IMR-90 (cell line): ENCODE measurements around the gene FBXL13. TPM values are rescaled to one million over a fixed set of nuclear protein-coding genes. Genes with fewer than 3 reads are reported as not detected.
"Not testable (repeated sequence)": the region's sequence is repeated elsewhere in the genome, so short reads cannot be mapped to it uniquely, and the experiment has no call there.

Experiments used
- ATAC-seq: fragments of 200-7000 bp; cut with Tn5 transposase; 2 replicates; pipeline ENCODE4 v1.9.1; 2020; ENCODE audit warnings: low read depth, mild to moderate bottlenecking, moderate library complexity
- BruUV-seq: library from RNA; stranded (reverse); fragments of 400-500 nt; replicated peaks from 2 replicates; lab custom pipeline; 2021; lab: Mats Ljungman, UMichigan
- CTCF ChIA-PET: fragments of 300-600 bp; formaldehyde crosslinking; extraction: SDS; loops from one replicate; lab custom pipeline; 2021; ENCODE audit warnings: antibody characterized with exemption; lab: Yijun Ruan, JAX
- POLR2A ChIA-PET: fragments of 300-600 bp; sonication (Branson Sonifier 250); formaldehyde crosslinking; loops from one replicate; lab custom pipeline; 2022; ENCODE audit warnings: antibody characterized with exemption; ENCODE audit not compliant: unreplicated experiment; lab: Charles Lee
- DNase-seq: peaks from one replicate; pipeline ENCODE4 v3.0.0; 2013
- H2AFZ ChIP-seq: replicated peaks from 2 replicates; pipeline ENCODE3; 2013; ENCODE audit warnings: low read length, mild to moderate bottlenecking; ENCODE audit not compliant: poor library complexity
- H2AK5ac ChIP-seq: 2 replicates; pipeline ENCODE4 v1.6.1; 2013; ENCODE audit warnings: low read depth, low read length, inconsistent platforms
- H2AK9ac ChIP-seq: replicated peaks from 2 replicates; pipeline ENCODE3; 2013; ENCODE audit warnings: mild to moderate bottlenecking, low read depth, low read length, moderate library complexity; ENCODE audit not compliant: poor library complexity
- H2BK120ac ChIP-seq: 2 replicates; pipeline ENCODE4 v1.6.1; 2013; ENCODE audit warnings: low read depth, low read length, inconsistent platforms
- H2BK15ac ChIP-seq: 3 replicates; pipeline ENCODE4 v1.6.1; 2013; ENCODE audit warnings: low read depth, low read length, inconsistent platforms
- H2BK20ac ChIP-seq: 2 replicates; pipeline ENCODE4 v1.6.1; 2013; ENCODE audit warnings: low read depth, mild to moderate bottlenecking, inconsistent platforms, low read length, moderate library complexity
- H2BK5ac ChIP-seq: 2 replicates; pipeline ENCODE4 v1.6.1; 2013; ENCODE audit warnings: mild to moderate bottlenecking, low read depth, low read length, inconsistent platforms; ENCODE audit not compliant: poor library complexity, severe bottlenecking
- H3K14ac ChIP-seq: replicated peaks from 2 replicates; pipeline ENCODE4 v1.6.1; 2013; ENCODE audit warnings: low read depth, low read length, inconsistent platforms
- H3K18ac ChIP-seq: 2 replicates; pipeline ENCODE4 v1.6.1; 2013; ENCODE audit warnings: low read depth, low read length, control low read depth
- H3K23ac ChIP-seq: 2 replicates; pipeline ENCODE4 v1.6.1; 2013; ENCODE audit warnings: low read depth, low read length, inconsistent platforms
- H3K27ac ChIP-seq: 2 replicates; pipeline ENCODE4 v1.5.1; 2013; ENCODE audit warnings: mild to moderate bottlenecking, control low read depth, low read length; ENCODE audit not compliant: insufficient read depth
- H3K27me3 ChIP-seq: 2 replicates; pipeline ENCODE4 v1.6.1; 2013; ENCODE audit warnings: low read length; ENCODE audit not compliant: control insufficient read depth, insufficient read depth
- H3K36me3 ChIP-seq: 2 replicates; pipeline ENCODE4 v1.6.1; 2013; ENCODE audit warnings: low read length, mixed read lengths; ENCODE audit not compliant: control insufficient read depth, insufficient read depth
- H3K4ac ChIP-seq: 2 replicates; pipeline ENCODE4 v1.6.1; 2013; ENCODE audit warnings: low read depth, low read length, inconsistent platforms
- H3K4me1 ChIP-seq: 2 replicates; pipeline ENCODE4 v1.6.1; 2013; ENCODE audit warnings: low read length, mixed read lengths; ENCODE audit not compliant: control insufficient read depth, insufficient read depth
- H3K4me2 ChIP-seq: 2 replicates; pipeline ENCODE4 v1.6.1; 2013; ENCODE audit warnings: low read depth, mild to moderate bottlenecking, control low read depth, low read length, moderate library complexity
- H3K4me3 ChIP-seq: 2 replicates; pipeline ENCODE4 v1.5.1; 2013; ENCODE audit warnings: low read depth, mild to moderate bottlenecking, control low read depth, low read length, moderate library complexity; ENCODE audit not compliant: insufficient read depth
- H3K56ac ChIP-seq: 2 replicates; pipeline ENCODE4 v1.6.1; 2013; ENCODE audit warnings: low read length, inconsistent platforms; ENCODE audit not compliant: insufficient read depth; ENCODE audit errors: extremely low read depth
- H3K79me1 ChIP-seq, 2 experiments: 2 replicates each; pipeline ENCODE4 v1.6.1; 2013; ENCODE audit warnings: low read length in 2 of 2, inconsistent platforms in 1 of 2, low read depth in 1 of 2
- H3K9ac ChIP-seq: 2 replicates; pipeline ENCODE4 v1.6.1; 2013; ENCODE audit warnings: low read depth, low read length, control low read depth
- H3K9me1 ChIP-seq: 2 replicates; pipeline ENCODE4 v1.6.1; 2013; ENCODE audit warnings: low read length, inconsistent platforms; ENCODE audit not compliant: insufficient read depth
- H3K9me3 ChIP-seq: 2 replicates; pipeline ENCODE4 v1.6.1; 2013; ENCODE audit warnings: low read length; ENCODE audit not compliant: control insufficient read depth, insufficient read depth
- H4K20me1 ChIP-seq: 2 replicates; pipeline ENCODE4 v1.6.1; 2013; ENCODE audit warnings: low read length, inconsistent platforms; ENCODE audit not compliant: insufficient read depth
- H4K5ac ChIP-seq: 2 replicates; pipeline ENCODE4 v1.6.1; 2013; ENCODE audit warnings: mild to moderate bottlenecking, low read depth, low read length, control low read depth
- H4K8ac ChIP-seq, 2 experiments: 2 replicates each; pipeline ENCODE4 v1.6.1; 2013; ENCODE audit warnings: low read depth in 2 of 2, low read length in 2 of 2, control low read depth in 1 of 2, inconsistent platforms in 1 of 2
- H4K91ac ChIP-seq: 2 replicates; pipeline ENCODE4 v1.6.1; 2013; ENCODE audit warnings: low read depth, low read length, inconsistent platforms; ENCODE audit not compliant: insufficient read depth
- WGBS, 2 experiments: methylation state at CpG; one replicate each; pipeline versions ENCODE4 v1.1.5 to v1.1.7; 2013; ENCODE audit warnings: missing lambda C conversion rate in 2 of 2; ENCODE audit not compliant: insufficient read length in 1 of 2; ENCODE audit errors: extremely low coverage in 2 of 2; 5-methylcytosine and 5-hydroxymethylcytosine counted together
- dilution Hi-C: fragments of 300-500 bp; cut with HindIII; formaldehyde crosslinking; loops from one replicate; pipeline ENCODE4 v1.14.3; 2018; ENCODE audit warnings: low sequenced_read_pairs; ENCODE audit not compliant: unreplicated experiment
- in situ Hi-C: fragments of 300-500 bp; cut with MboI; formaldehyde crosslinking; loops from 3 replicates; pipeline ENCODE4 v1.14.3; 2019; ENCODE audit warnings: low sequenced_read_pairs, inconsistent platforms, mixed read lengths
- intact Hi-C: fragments of 100-400 bp; cut with micrococcal nuclease; formaldehyde crosslinking; loops from 2 replicates; pipeline ENCODE4 v1.10.0; 2022
- polyA plus RNA-seq, 3 experiments: library from polyadenylated mRNA; depleted of rRNA; stranded (reverse); fragments of >200 nt; gene quantifications; 2 replicates each; pipeline ENCODE4 v1.2.3, GENCODE V29; 2012; ENCODE audit warnings: low replicate concordance in 1 of 3
- total RNA-seq: library from RNA; depleted of rRNA; stranded (reverse); fragments of >200 nt; gene quantifications from 2 replicates; pipeline ENCODE4 v1.2.3, GENCODE V29; 2012

The FBXL13 gene
- total and polyA plus RNA-seq, 2 of the 4 experiments (the other 2 are of a cell fraction): 0.24 to 0.36 TPM

DNA sequence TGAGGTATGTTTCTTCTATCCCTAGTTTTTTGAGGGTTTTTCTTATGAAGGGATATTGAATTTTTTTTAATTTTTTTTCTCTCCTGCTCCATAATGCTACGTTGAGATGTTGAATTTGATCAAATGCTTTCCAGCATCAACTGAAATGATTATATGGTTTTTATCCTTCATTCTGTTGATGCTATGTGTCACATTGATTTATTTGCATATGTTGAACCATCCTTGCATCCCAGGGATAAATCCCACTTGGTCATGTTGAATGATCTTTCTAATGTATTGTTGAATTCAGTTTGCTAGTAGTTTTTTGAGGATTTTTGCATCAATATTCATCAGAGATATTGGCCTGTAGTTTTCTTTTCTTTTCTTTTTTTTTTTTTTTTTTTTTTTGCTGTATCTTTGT lies 171.0 kb downstream of the FBXL13 start:
- H4K8ac ChIP-seq, H2BK15ac ChIP-seq, H2BK5ac ChIP-seq, H2AK5ac ChIP-seq, H3K4me1 ChIP-seq, H4K91ac ChIP-seq, H3K23ac ChIP-seq, H3K14ac ChIP-seq, H3K9me1 ChIP-seq, H2BK120ac ChIP-seq, intact Hi-C loops, H3K18ac ChIP-seq, H3K27me3 ChIP-seq, H3K36me3 ChIP-seq, H3K4ac ChIP-seq, H3K4me3 ChIP-seq, H2AFZ ChIP-seq, DNase-seq, POLR2A ChIA-PET, H4K5ac ChIP-seq, H3K9ac ChIP-seq, BruUV-seq, H2AK9ac ChIP-seq, H3K79me1 ChIP-seq, H3K4me2 ChIP-seq, H3K56ac ChIP-seq, H3K9me3 ChIP-seq, in situ Hi-C loops, ATAC-seq, H2BK20ac ChIP-seq, dilution Hi-C loops, H4K20me1 ChIP-seq, H3K27ac ChIP-seq: not testable (repeated sequence)
- whole genome bisulfite sequencing, 2 experiments: no CpG with 5 or more reads among the region's 1 CpG
- CTCF ChIA-PET: interaction anchor here (0.6 kb wide), 1 partner anchor 737 kb away, joined by 4 read pairs; no protein-coding TSS in a partner anchor

DNA sequence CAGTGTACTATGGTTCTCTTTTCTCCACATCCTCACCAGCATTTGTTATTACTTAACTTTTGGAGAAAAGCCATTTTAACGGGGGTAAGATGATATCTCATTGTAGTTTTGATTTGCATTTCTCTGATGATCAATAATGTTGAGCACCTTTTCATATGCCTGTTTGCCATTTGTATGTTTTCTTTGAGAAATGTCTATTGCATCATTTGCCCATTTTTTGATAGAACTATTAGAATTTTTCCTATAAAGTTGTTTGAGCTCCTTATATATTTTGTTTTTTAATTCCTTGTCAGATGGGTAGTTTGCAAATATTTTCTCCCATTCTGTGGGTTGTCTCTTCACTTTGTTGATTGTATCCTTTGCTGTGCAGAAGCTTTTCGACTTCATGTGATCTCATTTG lies 172.5 kb downstream of the FBXL13 start:
- H2BK15ac ChIP-seq, in situ Hi-C loops, H3K9me3 ChIP-seq, H3K9me1 ChIP-seq, H3K27me3 ChIP-seq, H3K4me3 ChIP-seq, H3K27ac ChIP-seq, intact Hi-C loops, H2BK20ac ChIP-seq, H3K9ac ChIP-seq, H2AK5ac ChIP-seq, dilution Hi-C loops, H2AFZ ChIP-seq, H3K14ac ChIP-seq, POLR2A ChIA-PET, H2AK9ac ChIP-seq, CTCF ChIA-PET, H2BK5ac ChIP-seq, DNase-seq, H3K56ac ChIP-seq, H3K36me3 ChIP-seq, H3K18ac ChIP-seq, H3K79me1 ChIP-seq, ATAC-seq, H3K4me1 ChIP-seq, H4K5ac ChIP-seq, H3K23ac ChIP-seq, H4K91ac ChIP-seq, H4K20me1 ChIP-seq, H3K4me2 ChIP-seq, H2BK120ac ChIP-seq, H4K8ac ChIP-seq, H3K4ac ChIP-seq, BruUV-seq: not testable (repeated sequence)
- no CpG with 5 or more reads among the region's 2 CpGs for WGBS, 2 experiments
